Ishikawa (cell line): ENCODE measurements around the gene AGTRAP.

ENCODE experiments used
- CEBPB ChIP-seq: IDR thresholded peaks from 2 replicates; pipeline ENCODE4 v1.6.1; 2012
- CREB1 ChIP-seq: IDR thresholded peaks from 2 replicates; pipeline ENCODE4 v1.6.1; 2012; ENCODE audit warnings: low read depth
- EGR1 ChIP-seq: IDR thresholded peaks from 2 replicates; pipeline ENCODE4 v1.6.1; 2012
- EP300 ChIP-seq: IDR thresholded peaks from 2 replicates; pipeline ENCODE4 v1.6.1; 2012; ENCODE audit warnings: borderline replicate concordance
- FOXM1 ChIP-seq: IDR thresholded peaks from 2 replicates; pipeline ENCODE4 v1.6.1; 2012; ENCODE audit warnings: low read depth, borderline replicate concordance
- NFIC ChIP-seq: IDR thresholded peaks from 2 replicates; pipeline ENCODE4 v1.6.1; 2012
- RAD21 ChIP-seq: IDR thresholded peaks from 2 replicates; pipeline ENCODE4 v1.6.1; 2012; ENCODE audit warnings: low read depth
- TAF1 ChIP-seq: IDR thresholded peaks from 2 replicates; pipeline ENCODE4 v1.6.1; 2012; ENCODE audit warnings: low read depth, mild to moderate bottlenecking
- TCF12 ChIP-seq: IDR thresholded peaks from 2 replicates; pipeline ENCODE4 v1.6.1; 2012; ENCODE audit warnings: low read depth
- TEAD4 ChIP-seq: IDR thresholded peaks from 2 replicates; pipeline ENCODE4 v1.6.1; 2012
- YY1 ChIP-seq: IDR thresholded peaks from 2 replicates; pipeline ENCODE4 v1.6.1; 2012; ENCODE audit warnings: low read depth
- ZBTB7A ChIP-seq: IDR thresholded peaks from 2 replicates; pipeline ENCODE4 v1.6.1; 2012; ENCODE audit warnings: low read depth
- TF ChIP-seq, protein P1 (sequence below): IDR thresholded peaks from 2 replicates; pipeline ENCODE4 v1.6.1; 2012
- TF ChIP-seq, protein P2 (sequence below): IDR thresholded peaks from 2 replicates; pipeline ENCODE4 v1.6.1; 2012; ENCODE audit warnings: low read depth, mild to moderate bottlenecking
- TF ChIP-seq, protein P3 (sequence below): IDR thresholded peaks from 2 replicates; pipeline ENCODE4 v1.6.1; 2012

Gene AGTRAP

DNA sequence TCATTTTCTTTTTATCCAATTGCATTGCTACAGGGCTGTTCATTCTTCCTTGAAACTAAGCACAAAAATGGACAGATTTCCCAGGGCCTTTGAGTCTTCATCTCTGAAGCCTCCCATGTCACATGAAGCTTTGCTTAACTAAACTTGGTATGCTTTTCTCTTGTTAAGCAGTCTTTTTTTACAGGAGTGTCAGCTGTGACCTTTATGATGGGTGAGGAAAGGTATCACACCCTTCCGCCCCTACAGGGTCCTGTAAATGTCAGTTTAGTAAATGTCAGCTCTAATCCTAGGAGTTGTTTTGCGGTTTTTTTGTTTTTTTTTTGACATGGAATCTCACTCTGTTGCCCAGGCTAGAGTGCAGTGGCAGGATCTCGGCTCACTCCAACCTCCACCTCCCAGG lies 2.6 kb upstream of the AGTRAP start:
- TF ChIP-seq, protein P1, sequence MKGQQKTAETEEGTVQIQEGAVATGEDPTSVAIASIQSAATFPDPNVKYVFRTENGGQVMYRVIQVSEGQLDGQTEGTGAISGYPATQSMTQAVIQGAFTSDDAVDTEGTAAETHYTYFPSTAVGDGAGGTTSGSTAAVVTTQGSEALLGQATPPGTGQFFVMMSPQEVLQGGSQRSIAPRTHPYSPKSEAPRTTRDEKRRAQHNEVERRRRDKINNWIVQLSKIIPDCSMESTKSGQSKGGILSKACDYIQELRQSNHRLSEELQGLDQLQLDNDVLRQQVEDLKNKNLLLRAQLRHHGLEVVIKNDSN: no peak
- TF ChIP-seq CREB1 (no peak), FOXM1 (no peak), RAD21 (no peak), EGR1 (no peak), EP300 (no peak), NFIC (no peak), TEAD4 (no peak), TAF1 (no peak), CEBPB (no peak), ZBTB7A (no peak), TCF12 (no peak), YY1 (no peak)
- TF ChIP-seq, protein P2, sequence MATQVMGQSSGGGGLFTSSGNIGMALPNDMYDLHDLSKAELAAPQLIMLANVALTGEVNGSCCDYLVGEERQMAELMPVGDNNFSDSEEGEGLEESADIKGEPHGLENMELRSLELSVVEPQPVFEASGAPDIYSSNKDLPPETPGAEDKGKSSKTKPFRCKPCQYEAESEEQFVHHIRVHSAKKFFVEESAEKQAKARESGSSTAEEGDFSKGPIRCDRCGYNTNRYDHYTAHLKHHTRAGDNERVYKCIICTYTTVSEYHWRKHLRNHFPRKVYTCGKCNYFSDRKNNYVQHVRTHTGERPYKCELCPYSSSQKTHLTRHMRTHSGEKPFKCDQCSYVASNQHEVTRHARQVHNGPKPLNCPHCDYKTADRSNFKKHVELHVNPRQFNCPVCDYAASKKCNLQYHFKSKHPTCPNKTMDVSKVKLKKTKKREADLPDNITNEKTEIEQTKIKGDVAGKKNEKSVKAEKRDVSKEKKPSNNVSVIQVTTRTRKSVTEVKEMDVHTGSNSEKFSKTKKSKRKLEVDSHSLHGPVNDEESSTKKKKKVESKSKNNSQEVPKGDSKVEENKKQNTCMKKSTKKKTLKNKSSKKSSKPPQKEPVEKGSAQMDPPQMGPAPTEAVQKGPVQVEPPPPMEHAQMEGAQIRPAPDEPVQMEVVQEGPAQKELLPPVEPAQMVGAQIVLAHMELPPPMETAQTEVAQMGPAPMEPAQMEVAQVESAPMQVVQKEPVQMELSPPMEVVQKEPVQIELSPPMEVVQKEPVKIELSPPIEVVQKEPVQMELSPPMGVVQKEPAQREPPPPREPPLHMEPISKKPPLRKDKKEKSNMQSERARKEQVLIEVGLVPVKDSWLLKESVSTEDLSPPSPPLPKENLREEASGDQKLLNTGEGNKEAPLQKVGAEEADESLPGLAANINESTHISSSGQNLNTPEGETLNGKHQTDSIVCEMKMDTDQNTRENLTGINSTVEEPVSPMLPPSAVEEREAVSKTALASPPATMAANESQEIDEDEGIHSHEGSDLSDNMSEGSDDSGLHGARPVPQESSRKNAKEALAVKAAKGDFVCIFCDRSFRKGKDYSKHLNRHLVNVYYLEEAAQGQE: no peak
- TF ChIP-seq, protein P3, sequence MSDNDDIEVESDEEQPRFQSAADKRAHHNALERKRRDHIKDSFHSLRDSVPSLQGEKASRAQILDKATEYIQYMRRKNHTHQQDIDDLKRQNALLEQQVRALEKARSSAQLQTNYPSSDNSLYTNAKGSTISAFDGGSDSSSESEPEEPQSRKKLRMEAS: no peak

DNA sequence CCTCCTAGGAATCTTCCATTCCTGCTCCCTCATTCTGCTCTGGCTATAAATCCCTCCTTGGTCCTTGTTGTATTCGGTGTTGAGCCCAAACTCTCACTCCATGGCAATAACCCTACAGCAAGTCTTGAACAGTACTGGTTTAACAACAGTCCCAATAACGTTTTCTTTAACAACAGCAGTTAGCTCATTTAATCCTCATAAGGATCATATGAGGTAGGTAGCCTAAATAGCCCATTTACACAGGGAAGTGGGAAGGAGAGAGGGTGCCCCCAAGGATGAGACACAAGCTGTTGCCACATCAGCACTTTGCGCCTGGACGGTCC lies 444 bp upstream of the AGTRAP start:
- TF ChIP-seq, protein P2: no peak
- no peak for TF ChIP-seq NFIC
- TF ChIP-seq, protein P3: no peak
- no peak for TF ChIP-seq EGR1
- no peak for TF ChIP-seq ZBTB7A
- TF ChIP-seq FOXM1: no peak
- TF ChIP-seq CREB1: no peak
- no peak for TF ChIP-seq YY1
- no peak for TF ChIP-seq CEBPB
- TF ChIP-seq TEAD4: no peak
- no peak for TF ChIP-seq TCF12

DNA sequence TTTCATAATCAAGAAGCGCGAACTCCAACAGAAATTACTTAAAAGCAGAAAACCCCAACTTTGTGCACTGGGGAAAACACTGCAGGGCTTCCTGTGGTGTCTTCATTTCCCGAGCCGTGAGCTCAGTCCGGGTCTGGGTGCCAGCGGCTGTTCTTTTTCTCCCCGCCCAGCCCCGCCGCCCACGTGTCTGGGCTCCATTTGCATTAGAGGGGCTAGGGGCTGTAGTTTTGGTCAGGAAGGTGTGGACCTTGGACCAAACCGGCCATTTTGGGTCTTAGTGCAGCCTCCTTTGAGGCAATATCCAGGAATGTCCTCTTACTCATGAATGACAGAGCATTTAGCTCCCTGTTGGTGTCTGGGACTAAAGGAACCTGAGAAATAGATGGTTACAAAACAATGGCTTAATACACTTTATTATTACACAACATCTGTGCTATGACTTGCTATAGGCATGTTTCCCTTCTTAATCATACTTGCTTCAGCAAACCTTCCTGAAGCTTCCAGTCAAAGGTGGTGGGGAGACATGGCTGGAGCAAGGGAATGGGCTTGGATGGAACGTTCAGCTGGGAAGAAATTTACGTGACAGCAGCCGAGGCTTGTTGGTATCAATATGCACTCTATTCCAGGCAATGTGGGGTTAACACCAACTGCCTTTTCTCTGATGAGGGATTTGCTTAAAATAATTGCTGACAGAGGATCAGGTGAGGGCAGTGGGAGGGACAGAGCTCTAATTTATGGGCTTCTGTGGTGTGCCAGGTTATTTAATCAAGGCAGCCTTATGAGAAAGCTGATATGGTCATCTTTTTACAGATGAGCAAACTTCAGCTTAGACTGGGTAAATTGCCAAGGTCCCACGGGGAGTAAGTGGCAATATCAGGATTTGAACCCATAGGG lies 1.1 kb downstream of the AGTRAP start:
- TF ChIP-seq, protein P3: peak; percentile 61
- TF ChIP-seq EP300: peak; percentile 49; the same call in 1 of the 2 replicates
- peak; percentile 57; the same call in 1 of the 2 replicates for TF ChIP-seq YY1
- TF ChIP-seq ZBTB7A: no peak
- 0 out of 2 replicates have a peak, but pooled peaks have one; percentile 31 for TF ChIP-seq TCF12
- peak; percentile 67; the same call in 1 of the 2 replicates for TF ChIP-seq CEBPB
- TF ChIP-seq TAF1: no peak
- peak; percentile 73 for TF ChIP-seq EGR1
- TF ChIP-seq FOXM1: no peak
- peak; percentile 22; the same call in 1 of the 2 replicates for TF ChIP-seq TEAD4
- peak; percentile 74 for TF ChIP-seq NFIC
- no peak for TF ChIP-seq CREB1
- TF ChIP-seq, protein P1: peak; percentile 42
- no peak for TF ChIP-seq RAD21
- TF ChIP-seq, protein P2: no peak

DNA sequence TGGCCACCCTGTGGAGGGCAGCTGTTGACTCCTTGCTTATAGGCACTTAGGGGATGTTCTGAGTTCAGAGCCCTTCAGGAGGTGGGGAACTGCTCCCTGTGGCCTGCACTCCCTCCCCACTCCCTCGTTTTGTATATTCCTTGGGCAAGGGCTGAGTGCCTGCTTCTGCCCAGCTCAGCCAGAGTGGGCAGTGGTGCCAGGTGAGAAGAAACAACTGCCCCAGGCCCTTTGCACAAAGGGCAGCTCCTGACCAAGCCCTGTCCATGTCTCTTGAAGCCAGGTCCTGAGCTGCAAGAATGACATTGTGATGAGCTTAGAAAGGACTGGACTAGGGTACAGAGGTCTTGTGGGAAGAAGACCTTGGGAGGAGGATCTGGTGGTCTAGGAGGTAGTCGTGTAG lies 2.2 kb downstream of the AGTRAP start:
- no peak for TF ChIP-seq FOXM1
